DND-41 (cell line): ENCODE measurements around the gene CHD1L.

ENCODE experiments used
- CTCF ChIP-seq: IDR thresholded peaks from 2 replicates; pipeline ENCODE4 v1.5.1; 2012; ENCODE audit warnings: borderline replicate concordance, low read length, moderate library complexity, mild to moderate bottlenecking; ENCODE audit not compliant: poor library complexity, severe bottlenecking; ENCODE audit errors: extremely low read depth
- EZH2 ChIP-seq: IDR thresholded peaks from 3 replicates; pipeline ENCODE4 v1.6.1; 2012; ENCODE audit warnings: borderline replicate concordance, low read depth, mild to moderate bottlenecking, moderate library complexity, low read length, inconsistent platforms; ENCODE audit not compliant: severe bottlenecking

DNA sequence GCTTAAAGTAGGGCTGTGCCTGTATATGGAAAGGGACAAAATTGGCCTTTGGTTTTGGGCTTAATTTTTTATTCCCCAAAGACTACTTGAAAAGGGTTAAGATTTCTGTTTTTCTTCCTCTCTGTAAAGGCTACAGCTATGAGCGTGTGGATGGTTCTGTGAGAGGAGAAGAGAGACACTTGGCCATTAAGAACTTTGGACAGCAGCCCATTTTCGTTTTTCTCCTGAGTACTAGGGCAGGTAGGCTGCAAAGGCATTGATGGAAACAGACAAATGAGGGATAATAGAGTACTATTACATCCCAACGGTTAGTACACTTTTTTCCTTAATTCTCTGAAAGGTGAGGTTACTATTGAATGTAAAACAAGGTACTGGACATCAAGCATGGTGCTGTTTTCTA is 29.6 kb downstream of the CHD1L start:
- no peak for TF ChIP-seq CTCF
- no peak for TF ChIP-seq EZH2
